Activated CD8-positive, alpha-beta memory T cell treated with anti-CD3 and anti-CD28 coated beads, Interleukin-2, amount 50 U/mL, for 4 hours (primary cell): ENCODE results near the gene KRTAP12-3.
"Not testable (repeated sequence)": the region's sequence is repeated elsewhere in the genome, so short reads cannot be mapped to it uniquely, and the experiment has no call there.

Experiments
- DNase-seq: peaks from one replicate; pipeline ENCODE4 v3.0.0-alpha.2; 2020

KRTAP12-3 gene

GRCh38 chr21:44627831-44628233, 29.9 kb upstream of the KRTAP12-3 start:
- not testable (repeated sequence) for DNase-seq

- DNase-seq, result no peak
Measured at GRCh38 chr21:44628707-44629391, 28.9 kb upstream of the KRTAP12-3 start.

GRCh38 chr21:44630440-44630839, 27.3 kb upstream of the KRTAP12-3 start:
- no peak for DNase-seq

GRCh38 chr21:44632067-44632466, 25.7 kb upstream of the KRTAP12-3 start:
- DNase-seq, result no peak

GRCh38 chr21:44636209-44637017, 21.3 kb upstream of the KRTAP12-3 start:
- no peak for DNase-seq

GRCh38 chr21:44637018-44637850, 20.5 kb upstream of the KRTAP12-3 start, which contains the start of gene KRTAP10-10:
Gene KRTAP10-10, plus strand, starts transcription at chr21:44637356. Its CDS starts 62 bp downstream, at chr21:44637418.
- DNase-seq, result no peak

GRCh38 chr21:44637851-44638348, 19.8 kb upstream of the KRTAP12-3 start:
- DNase-seq, result not testable (repeated sequence)

- not testable (repeated sequence) for DNase-seq
Measured at GRCh38 chr21:44638506-44639330, 19.0 kb upstream of the KRTAP12-3 start.

- DNase-seq, result no peak
Measured at GRCh38 chr21:44639331-44639655, 18.4 kb upstream of the KRTAP12-3 start.

GRCh38 chr21:44640761-44641160, 17.0 kb upstream of the KRTAP12-3 start:
- no peak for DNase-seq

GRCh38 chr21:44643741-44644310, 13.9 kb upstream of the KRTAP12-3 start:
- no peak for DNase-seq

- DNase-seq, result no peak
Measured at GRCh38 chr21:44644878-44645277, 12.9 kb upstream of the KRTAP12-3 start.

GRCh38 chr21:44646366-44647221, 11.1 kb upstream of the KRTAP12-3 start, which contains the start of gene KRTAP10-11:
Gene KRTAP10-11, plus strand, starts transcription at chr21:44646414. Its CDS starts 45 bp downstream, at chr21:44646459.
- not testable (repeated sequence) for DNase-seq

- no peak for DNase-seq
Measured at GRCh38 chr21:44647222-44647552, 10.5 kb upstream of the KRTAP12-3 start.

- DNase-seq, result no peak
Measured at GRCh38 chr21:44648557-44649311, 9.0 kb upstream of the KRTAP12-3 start.

GRCh38 chr21:44649521-44650100, 8.1 kb upstream of the KRTAP12-3 start:
- no peak for DNase-seq

GRCh38 chr21:44650265-44650972, 7.3 kb upstream of the KRTAP12-3 start:
- DNase-seq, result no peak

GRCh38 chr21:44650973-44651675, 6.6 kb upstream of the KRTAP12-3 start:
- DNase-seq, result no peak
